Cardiac muscle cell (in vitro differentiated cells and primary cell): ENCODE measurements around the gene BRIP1. TPM values are rescaled to one million over a fixed set of nuclear protein-coding genes. Genes with fewer than 3 reads are reported as not detected.

Experiments
- DNase-seq, 2 donors: peaks; one replicate each; pipeline versions ENCODE4 v3.0.0 to v3.0.0-alpha.2; 2010 to 2017; ENCODE audit warnings: low read depth in 1 of 2, low spot score in 1 of 2
- H3K27ac ChIP-seq: fragments of 200-600 bp; sonication (generic); 2 replicates; pipeline ENCODE4 v1.5.1; 2016
- H3K27me3 ChIP-seq: fragments of 200-600 bp; sonication (generic); 2 replicates; pipeline ENCODE4 v1.6.0; 2016; ENCODE audit warnings: control low read depth
- H3K36me3 ChIP-seq: fragments of 200-600 bp; sonication (generic); 2 replicates; pipeline ENCODE4 v1.5.1; 2016; ENCODE audit warnings: control low read depth
- H3K4me1 ChIP-seq: fragments of 200-600 bp; sonication (generic); 2 replicates; pipeline ENCODE4 v1.8.1; 2017; ENCODE audit warnings: low read depth, mild to moderate bottlenecking, mixed run types
- H3K4me3 ChIP-seq: fragments of 200-600 bp; sonication (generic); 2 replicates; pipeline ENCODE4 v1.5.1; 2016; ENCODE audit warnings: mild to moderate bottlenecking
- H3K9me3 ChIP-seq: fragments of 200-600 bp; sonication (generic); 2 replicates; pipeline ENCODE4 v1.5.1; 2017; ENCODE audit warnings: low read depth, mild to moderate bottlenecking, control low read depth
- polyA plus RNA-seq: library from polyadenylated mRNA; unstranded; fragments of >200 nt; fragmentation: Nextera tagmentation; extraction: Ambion mirVana; gene quantifications from 2 replicates; pipeline ENCODE4 v1.2.1, GENCODE V29; 2016
- total RNA-seq: library from RNA; depleted of rRNA; stranded (reverse); fragments of >200 nt; gene quantifications from 2 replicates; pipeline ENCODE4 v1.2.3, GENCODE V29; 2016
- TF ChIP-seq, protein P1 (sequence below): IDR thresholded peaks from 2 replicates; pipeline ENCODE4 v1.5.1; 2012; ENCODE audit warnings: low read depth, mild to moderate bottlenecking, low read length

The BRIP1 gene
- total and polyA plus RNA-seq, 2 experiments from 2014 or later = 3.1 to 9.2 TPM

- H3K4me3 ChIP-seq = no peak overlapping the region
- no peak overlapping the region for H3K27ac ChIP-seq
- no peaks in the 10 kb centered on the region for H3K27me3 ChIP-seq
- H3K9me3 ChIP-seq = no peaks in the 10 kb centered on the region
- no peak for DNase-seq
- H3K36me3 ChIP-seq = no peaks in the 10 kb centered on the region
- H3K4me1 ChIP-seq = no peaks in the 10 kb centered on the region
- TF ChIP-seq, protein P1, sequence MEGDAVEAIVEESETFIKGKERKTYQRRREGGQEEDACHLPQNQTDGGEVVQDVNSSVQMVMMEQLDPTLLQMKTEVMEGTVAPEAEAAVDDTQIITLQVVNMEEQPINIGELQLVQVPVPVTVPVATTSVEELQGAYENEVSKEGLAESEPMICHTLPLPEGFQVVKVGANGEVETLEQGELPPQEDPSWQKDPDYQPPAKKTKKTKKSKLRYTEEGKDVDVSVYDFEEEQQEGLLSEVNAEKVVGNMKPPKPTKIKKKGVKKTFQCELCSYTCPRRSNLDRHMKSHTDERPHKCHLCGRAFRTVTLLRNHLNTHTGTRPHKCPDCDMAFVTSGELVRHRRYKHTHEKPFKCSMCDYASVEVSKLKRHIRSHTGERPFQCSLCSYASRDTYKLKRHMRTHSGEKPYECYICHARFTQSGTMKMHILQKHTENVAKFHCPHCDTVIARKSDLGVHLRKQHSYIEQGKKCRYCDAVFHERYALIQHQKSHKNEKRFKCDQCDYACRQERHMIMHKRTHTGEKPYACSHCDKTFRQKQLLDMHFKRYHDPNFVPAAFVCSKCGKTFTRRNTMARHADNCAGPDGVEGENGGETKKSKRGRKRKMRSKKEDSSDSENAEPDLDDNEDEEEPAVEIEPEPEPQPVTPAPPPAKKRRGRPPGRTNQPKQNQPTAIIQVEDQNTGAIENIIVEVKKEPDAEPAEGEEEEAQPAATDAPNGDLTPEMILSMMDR = no peak
Observed at GRCh38 chr17:61663310-61663709, 200.0 kb downstream of the BRIP1 start.

DNA sequence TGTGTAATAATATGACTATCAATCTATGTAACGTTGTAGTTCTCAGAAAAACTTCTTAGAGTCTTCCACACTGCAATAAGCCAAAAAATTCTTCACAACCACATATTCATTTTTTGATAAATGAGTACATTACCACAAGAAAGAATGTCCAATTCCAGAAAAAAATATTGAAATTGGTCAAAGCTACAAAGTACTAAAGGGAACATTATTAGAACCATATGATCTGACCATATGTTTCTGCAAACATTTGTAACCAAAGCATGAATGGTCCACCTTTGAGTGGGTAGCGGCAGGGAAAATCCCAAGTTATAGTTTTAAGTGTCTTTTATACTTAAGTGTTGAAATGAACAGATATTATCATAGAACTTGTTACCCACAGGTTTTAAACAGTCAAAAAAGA, 200.6 kb downstream of the BRIP1 start:
- TF ChIP-seq, protein P1 = no peak
- Histone ChIP-seq H3K9me3 (no peaks in the 10 kb centered on the region), H3K27ac (no peak overlapping the region), H3K4me3 (no peak overlapping the region), H3K4me1 (no peaks in the 10 kb centered on the region), H3K36me3 (no peaks in the 10 kb centered on the region), H3K27me3 (no peaks in the 10 kb centered on the region)
- no peak for DNase-seq

GRCh38 chr17:61662186-61662585, 201.1 kb downstream of the BRIP1 start:
- TF ChIP-seq, protein P1 = no peak
- Histone ChIP-seq H3K36me3 (no peaks in the 10 kb centered on the region), H3K27ac (no peak overlapping the region), H3K4me3 (no peak overlapping the region), H3K9me3 (no peaks in the 10 kb centered on the region), H3K4me1 (no peaks in the 10 kb centered on the region), H3K27me3 (no peaks in the 10 kb centered on the region)
- no peak for DNase-seq

DNA sequence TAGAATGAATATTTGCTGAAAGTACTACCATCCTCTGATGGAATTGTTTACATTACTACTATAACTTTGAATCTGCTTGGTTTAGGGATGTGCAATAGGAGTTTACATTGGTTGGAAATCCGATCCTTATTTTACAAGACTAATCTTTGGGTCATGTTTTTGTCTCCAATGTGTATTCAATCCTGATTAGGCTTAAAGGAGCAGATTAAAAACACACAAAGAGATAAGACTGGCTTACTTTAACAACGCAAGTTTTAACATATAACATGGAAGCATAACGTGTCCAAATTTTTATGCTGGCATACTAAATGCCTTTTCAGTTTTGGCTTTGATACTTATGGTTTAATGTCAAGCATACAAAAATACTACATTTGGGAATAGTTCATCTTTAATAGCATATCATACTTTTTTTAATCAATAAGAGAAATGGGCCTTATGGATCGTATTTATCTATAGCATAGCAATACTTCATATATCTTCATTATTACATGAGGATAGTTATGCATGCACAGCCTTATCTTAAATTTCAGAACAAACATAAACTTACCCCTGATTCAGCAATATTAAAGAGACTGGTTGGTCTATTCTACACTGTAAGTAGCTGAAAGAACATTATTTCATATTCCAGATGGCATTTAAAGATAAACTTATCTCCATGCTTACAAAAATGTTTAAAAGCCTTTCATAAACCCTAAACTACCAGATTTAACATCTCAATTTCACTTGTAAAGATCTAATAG, 202.4 kb downstream of the BRIP1 start:
- Histone ChIP-seq H3K4me3 (no peak overlapping the region), H3K9me3 (no peaks in the 10 kb centered on the region), H3K27ac (no peak overlapping the region), H3K4me1 (no peaks in the 10 kb centered on the region), H3K36me3 (no peaks in the 10 kb centered on the region), H3K27me3 (no peaks in the 10 kb centered on the region)
- no peak for DNase-seq
- TF ChIP-seq, protein P1 = no peak

GRCh38 chr17:61659437-61659836, 203.9 kb downstream of the BRIP1 start:
- no peak for DNase-seq
- no peak overlapping the region for H3K27ac ChIP-seq
- H3K4me1 ChIP-seq = no peaks in the 10 kb centered on the region
- TF ChIP-seq, protein P1 = no peak
- H3K4me3 ChIP-seq = no peak overlapping the region
- H3K36me3 ChIP-seq = no peaks in the 10 kb centered on the region
- H3K27me3 ChIP-seq = no peaks in the 10 kb centered on the region
- no peaks in the 10 kb centered on the region for H3K9me3 ChIP-seq
